ENCODE measurements around the gene ERBB4.

DNA sequence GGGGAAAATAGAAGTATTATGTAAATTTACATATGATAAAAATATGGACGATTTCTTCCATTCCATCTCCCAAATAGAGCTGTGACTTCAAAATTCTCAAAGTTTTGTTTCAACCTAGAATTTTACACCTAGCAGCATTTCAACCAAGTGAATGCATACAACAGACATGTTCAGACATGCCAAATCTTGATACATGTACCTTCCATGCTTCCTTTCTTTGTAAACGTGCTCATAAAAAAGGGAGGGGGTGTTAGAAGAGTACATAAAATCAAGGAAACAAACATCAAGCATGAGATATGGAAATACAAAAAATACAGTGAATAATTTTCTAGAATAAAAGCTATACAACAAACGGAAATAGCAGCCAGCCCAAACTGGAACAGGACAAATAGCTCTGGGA lies 974.2 kb downstream of the ERBB4 start:
- TF ChIP-seq CTCF (IDR thresholded peaks at IDR 0.05) (no peak), POLR2AphosphoS5 (IDR thresholded peaks at IDR 0.05) (no peak), POLR2A (IDR thresholded peaks at IDR 0.05) (no peak)

Measured in prostate gland (tissue), 2 donors.